Measurements from ENCODE around the gene PSMC2.

GRCh38 chr7:103349805-103350204, 2.4 kb downstream of the PSMC2 start:
- TF ChIP-seq CTCF (conservative IDR thresholded peaks at IDR 0.05; ENCODE audit: low read depth, low read length) (no peak), EZH2 (IDR thresholded peaks at IDR 0.05; ENCODE audit: low read length, unreplicated experiment) (no peak)
